Stimulated activated naive CD8-positive, alpha-beta T cell treated with anti-CD3 and anti-CD28 coated beads, Interleukin-15, amount 100 ng/mL, for 72 hours (primary cell): ENCODE measurements around the gene NUCKS1.
A peak's percentile ranks its signal among the peaks of the same experiment; 100 is the strongest.

ENCODE experiments used
- ATAC-seq: fragments of 150-1000 bp; cut with Tn5 transposase; 2 replicates; pipeline ENCODE4 v1.10.0; 2021; ENCODE audit warnings: mild to moderate bottlenecking, moderate library complexity
- DNase-seq, 2 donors: peaks; one replicate each; pipeline ENCODE4 v3.0.0; 2021 to 2022
- H3K27ac Mint-ChIP-seq, 2 donors: one replicate each; pipeline ENCODE4 v1.8.0; 2022; ENCODE audit warnings: mild to moderate bottlenecking in 2 of 2, mixed read lengths in 2 of 2, moderate library complexity in 2 of 2
- H3K27me3 Mint-ChIP-seq: one replicate; pipeline ENCODE4 v1.8.0; 2022; ENCODE audit warnings: mixed read lengths
- H3K4me1 Mint-ChIP-seq: one replicate; pipeline ENCODE4 v1.8.0; 2022; ENCODE audit warnings: mild to moderate bottlenecking, mixed read lengths
- H3K4me3 Mint-ChIP-seq, 2 donors: one replicate each; pipeline ENCODE4 v1.8.0; 2022; ENCODE audit warnings: mild to moderate bottlenecking in 2 of 2, mixed read lengths in 2 of 2, moderate library complexity in 1 of 2
- H3K9me3 Mint-ChIP-seq, 2 donors: one replicate each; pipeline ENCODE4 v1.8.0; 2022; ENCODE audit warnings: mixed read lengths in 2 of 2

NUCKS1 gene

GRCh38 chr1:205751036-205751651 lies 1.2 kb upstream of the NUCKS1 start:
- H3K4me3 Mint-ChIP-seq: peak overlapping the region in 1 of 2 donors; percentile 93
- DNase-seq: no peak

GRCh38 chr1:205749234-205750137 lies 496 bp downstream of the NUCKS1 start:
- Mint-ChIP-seq H3K27me3 (no peaks in the 10 kb centered on the region), H3K27ac (peak overlapping the region; percentile 99 to 100), H3K4me3 (peak overlapping the region; percentile 86 to 97), H3K4me1 (peaks cover 51% of the 10 kb centered on the region), H3K9me3 (no peaks in the 10 kb centered on the region)
- ATAC-seq: peak; percentile 87
- DNase-seq: peak; percentile 99

More at GRCh38 chr1:205751036-205751651, 1.2 kb upstream of the NUCKS1 start:
- Mint-ChIP-seq H3K4me1 (peaks cover 42% of the 10 kb centered on the region), H3K27ac (peak overlapping the region in 1 of 2 donors; percentile 100), H3K9me3 (no peaks in the 10 kb centered on the region), H3K27me3 (no peaks in the 10 kb centered on the region)
- ATAC-seq: no peak

GRCh38 chr1:205748403-205749233 lies 1.4 kb downstream of the NUCKS1 start:
- H3K27me3 Mint-ChIP-seq: no peaks in the 10 kb centered on the region
- H3K9me3 Mint-ChIP-seq: no peaks in the 10 kb centered on the region
- peaks cover 57% of the 10 kb centered on the region for H3K4me1 Mint-ChIP-seq
- peak overlapping the region; percentile 86 to 97 for H3K4me3 Mint-ChIP-seq
- H3K27ac Mint-ChIP-seq: peak overlapping the region; percentile 94 to 99
- DNase-seq (peak; percentile 32 to 48), ATAC-seq (peak; percentile 18)

GRCh38 chr1:205746757-205747412 lies 3.1 kb downstream of the NUCKS1 start:
- ATAC-seq (no peak), DNase-seq (no peak)
- Mint-ChIP-seq H3K4me3 (peak overlapping the region; percentile 42 to 97), H3K4me1 (peaks cover 63% of the 10 kb centered on the region), H3K27ac (no peak overlapping the region), H3K9me3 (no peaks in the 10 kb centered on the region), H3K27me3 (no peaks in the 10 kb centered on the region)

GRCh38 chr1:205744403-205744802 lies 5.6 kb downstream of the NUCKS1 start:
- DNase-seq (no peak), ATAC-seq (no peak)
- H3K27ac Mint-ChIP-seq: no peak overlapping the region
- H3K4me1 Mint-ChIP-seq: peaks cover 59% of the 10 kb centered on the region
- no peak overlapping the region for H3K4me3 Mint-ChIP-seq
- H3K9me3 Mint-ChIP-seq: no peaks in the 10 kb centered on the region
- H3K27me3 Mint-ChIP-seq: no peaks in the 10 kb centered on the region

- Mint-ChIP-seq H3K27me3 (no peaks in the 10 kb centered on the region), H3K4me1 (peaks cover 63% of the 10 kb centered on the region), H3K9me3 (no peaks in the 10 kb centered on the region), H3K4me3 (no peak overlapping the region), H3K27ac (no peak overlapping the region)
- DNase-seq: no peak
- ATAC-seq: no peak
These were observed 6.0 kb downstream of the NUCKS1 start for GRCh38 chr1:205743977-205744376.

- H3K4me3 Mint-ChIP-seq: no peak overlapping the region
- peaks cover 53% of the 10 kb centered on the region for H3K4me1 Mint-ChIP-seq
- no peaks in the 10 kb centered on the region for H3K27me3 Mint-ChIP-seq
- no peak overlapping the region for H3K27ac Mint-ChIP-seq
- H3K9me3 Mint-ChIP-seq: no peaks in the 10 kb centered on the region
- DNase-seq: no peak
- ATAC-seq: no peak
These were observed 8.3 kb downstream of the NUCKS1 start for GRCh38 chr1:205741681-205742080.

- no peaks in the 10 kb centered on the region for H3K27me3 Mint-ChIP-seq
- no peak for ATAC-seq
- peaks cover 56% of the 10 kb centered on the region for H3K4me1 Mint-ChIP-seq
- no peak overlapping the region for H3K4me3 Mint-ChIP-seq
- H3K9me3 Mint-ChIP-seq: no peaks in the 10 kb centered on the region
- DNase-seq: no peak
- no peak overlapping the region for H3K27ac Mint-ChIP-seq
These were observed 10.4 kb downstream of the NUCKS1 start for GRCh38 chr1:205739348-205740160.

GRCh38 chr1:205735218-205735617 lies 14.8 kb downstream of the NUCKS1 start:
- ATAC-seq (no peak), DNase-seq (no peak)
- no peaks in the 10 kb centered on the region for H3K27me3 Mint-ChIP-seq
- H3K27ac Mint-ChIP-seq: no peak overlapping the region
- H3K4me1 Mint-ChIP-seq: peaks cover 69% of the 10 kb centered on the region
- no peak overlapping the region for H3K4me3 Mint-ChIP-seq
- no peaks in the 10 kb centered on the region for H3K9me3 Mint-ChIP-seq

- ATAC-seq (no peak), DNase-seq (no peak)
- H3K27me3 Mint-ChIP-seq: no peaks in the 10 kb centered on the region
- no peak overlapping the region for H3K4me3 Mint-ChIP-seq
- peaks cover 66% of the 10 kb centered on the region for H3K4me1 Mint-ChIP-seq
- H3K27ac Mint-ChIP-seq: no peak overlapping the region
- H3K9me3 Mint-ChIP-seq: no peaks in the 10 kb centered on the region
These were observed 16.4 kb downstream of the NUCKS1 start for GRCh38 chr1:205733438-205734175.

GRCh38 chr1:205729945-205730610 lies 19.9 kb downstream of the NUCKS1 start:
- no peaks in the 10 kb centered on the region for H3K9me3 Mint-ChIP-seq
- H3K4me1 Mint-ChIP-seq: peaks cover 42% of the 10 kb centered on the region
- H3K27ac Mint-ChIP-seq: no peak overlapping the region
- H3K4me3 Mint-ChIP-seq: no peak overlapping the region
- ATAC-seq (no peak), DNase-seq (no peak)
- H3K27me3 Mint-ChIP-seq: no peaks in the 10 kb centered on the region

GRCh38 chr1:205726619-205727125 lies 23.3 kb downstream of the NUCKS1 start:
- Mint-ChIP-seq H3K27me3 (no peaks in the 10 kb centered on the region), H3K4me1 (peaks cover 24% of the 10 kb centered on the region), H3K9me3 (no peaks in the 10 kb centered on the region), H3K27ac (no peak overlapping the region), H3K4me3 (no peak overlapping the region)
- no peak for DNase-seq
- ATAC-seq: no peak

- Mint-ChIP-seq H3K4me1 (peaks cover 17% of the 10 kb centered on the region), H3K27me3 (no peaks in the 10 kb centered on the region), H3K27ac (no peak overlapping the region), H3K4me3 (no peak overlapping the region), H3K9me3 (no peaks in the 10 kb centered on the region)
- DNase-seq (no peak), ATAC-seq (no peak)
These were observed 24.5 kb downstream of the NUCKS1 start for GRCh38 chr1:205725514-205725913.
